Measurements from ENCODE around the gene OTOL1.

Gene OTOL1

DNA sequence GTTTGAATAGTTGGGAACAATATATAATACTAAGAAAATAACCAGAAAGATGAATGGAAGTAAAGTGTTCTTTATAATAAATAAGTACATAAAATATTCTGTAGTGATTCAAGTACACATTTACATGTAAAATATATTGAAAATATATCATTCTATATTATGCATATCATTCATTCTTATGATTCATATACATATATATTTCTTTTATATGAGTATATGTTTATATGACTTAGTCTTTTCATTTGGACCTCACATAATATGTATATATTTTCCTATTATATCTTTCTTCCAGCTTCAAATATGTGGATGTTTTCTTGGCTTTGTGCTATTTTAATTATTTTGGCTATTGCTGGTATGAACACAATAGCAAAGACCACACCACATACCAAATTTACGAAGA is at the start of gene OTOL1:
TSS of gene OTOL1 (plus strand) at position 301 of the 400 bp plus-strand sequence. CDS start at position 301, 0 bp downstream.
- TF ChIP-seq, protein P1, sequence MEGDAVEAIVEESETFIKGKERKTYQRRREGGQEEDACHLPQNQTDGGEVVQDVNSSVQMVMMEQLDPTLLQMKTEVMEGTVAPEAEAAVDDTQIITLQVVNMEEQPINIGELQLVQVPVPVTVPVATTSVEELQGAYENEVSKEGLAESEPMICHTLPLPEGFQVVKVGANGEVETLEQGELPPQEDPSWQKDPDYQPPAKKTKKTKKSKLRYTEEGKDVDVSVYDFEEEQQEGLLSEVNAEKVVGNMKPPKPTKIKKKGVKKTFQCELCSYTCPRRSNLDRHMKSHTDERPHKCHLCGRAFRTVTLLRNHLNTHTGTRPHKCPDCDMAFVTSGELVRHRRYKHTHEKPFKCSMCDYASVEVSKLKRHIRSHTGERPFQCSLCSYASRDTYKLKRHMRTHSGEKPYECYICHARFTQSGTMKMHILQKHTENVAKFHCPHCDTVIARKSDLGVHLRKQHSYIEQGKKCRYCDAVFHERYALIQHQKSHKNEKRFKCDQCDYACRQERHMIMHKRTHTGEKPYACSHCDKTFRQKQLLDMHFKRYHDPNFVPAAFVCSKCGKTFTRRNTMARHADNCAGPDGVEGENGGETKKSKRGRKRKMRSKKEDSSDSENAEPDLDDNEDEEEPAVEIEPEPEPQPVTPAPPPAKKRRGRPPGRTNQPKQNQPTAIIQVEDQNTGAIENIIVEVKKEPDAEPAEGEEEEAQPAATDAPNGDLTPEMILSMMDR (IDR thresholded peaks at IDR 0.05; ENCODE audit: low read length, missing control alignments) = no peak
- no peak for DNase-seq (ENCODE audit: low read depth)
- H3K4me3 ChIP-seq (replicated peaks; ENCODE audit: low read depth, low read length) = no peak within 1 kb of the TSS

DNA sequence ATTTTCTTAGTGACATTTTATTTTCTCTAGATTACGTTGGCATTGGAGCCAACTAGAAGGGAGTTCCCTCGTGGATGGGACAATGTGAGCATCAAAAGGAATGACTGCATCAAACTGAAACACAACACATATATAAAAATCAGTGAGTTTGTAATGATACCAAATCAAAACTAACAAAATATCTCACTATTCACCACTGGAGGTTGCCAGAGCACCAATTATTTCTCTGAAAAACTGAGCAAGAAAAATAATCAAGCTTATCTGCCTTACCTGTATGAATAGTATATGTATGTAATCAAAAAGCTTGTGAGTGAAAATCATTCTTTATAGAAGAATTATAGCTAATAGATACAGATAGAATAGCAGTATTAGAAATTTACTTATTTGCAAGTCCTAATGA is 46.8 kb upstream of the OTOL1 start:
- TF ChIP-seq, protein P1 (IDR thresholded peaks at IDR 0.05; ENCODE audit: low read length, missing control alignments) = no peak
- H3K4me3 ChIP-seq (replicated peaks; ENCODE audit: low read depth, low read length) = no peak overlapping the region
- no peak for DNase-seq (ENCODE audit: low read depth)

DNA sequence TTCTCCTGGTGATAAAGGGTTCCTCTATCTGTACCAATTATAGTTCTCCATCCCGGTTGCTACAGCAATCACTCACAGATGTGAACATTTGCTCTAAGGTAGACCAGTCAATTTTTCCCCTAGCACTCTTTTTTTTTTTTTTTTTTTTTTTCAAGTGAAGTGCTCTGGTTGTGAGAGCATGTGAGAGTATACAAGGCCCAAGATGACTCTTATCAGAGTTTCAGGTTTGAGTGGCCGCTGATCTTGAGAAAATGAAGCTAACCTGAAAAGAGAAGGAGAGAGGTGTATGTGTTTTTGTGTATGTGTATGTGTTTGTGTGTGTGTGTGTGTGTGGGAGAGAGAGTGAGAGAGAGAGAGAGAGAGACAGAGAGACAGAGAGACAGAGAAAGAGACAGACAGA is 44.4 kb upstream of the OTOL1 start:
- TF ChIP-seq, protein P1 (IDR thresholded peaks at IDR 0.05; ENCODE audit: low read length, missing control alignments) = no peak

GRCh38 chr3:161454615-161455014 is 42.0 kb upstream of the OTOL1 start:
- TF ChIP-seq, protein P1 (IDR thresholded peaks at IDR 0.05; ENCODE audit: low read length, missing control alignments) = no peak
- no peak for DNase-seq (ENCODE audit: low read depth)
- H3K4me3 ChIP-seq (replicated peaks; ENCODE audit: low read depth, low read length) = no peak overlapping the region

More for the DNA sequence above, 44.4 kb upstream of the OTOL1 start:
- no peak overlapping the region for H3K4me3 ChIP-seq (replicated peaks; ENCODE audit: low read depth, low read length)
- DNase-seq (ENCODE audit: low read depth) = no peak

DNA sequence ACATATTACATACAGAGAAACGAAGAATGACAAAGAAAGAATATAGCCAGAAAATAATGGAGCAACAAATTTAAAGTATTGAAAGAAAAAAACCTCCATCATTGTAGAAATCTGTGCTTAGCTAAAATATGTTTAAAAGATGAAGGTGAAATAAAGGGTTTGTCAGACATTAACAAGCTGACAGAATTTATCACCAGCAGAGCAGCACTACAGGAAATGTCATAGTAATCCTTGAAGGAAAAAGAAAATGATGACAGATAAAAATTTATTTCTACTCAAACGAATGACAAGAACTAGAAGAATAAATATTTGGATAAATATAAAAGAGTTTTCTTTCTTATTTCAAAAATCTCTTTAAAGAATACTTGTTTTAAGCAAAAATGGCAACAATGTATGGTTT is 40.6 kb upstream of the OTOL1 start:
- TF ChIP-seq, protein P1 (IDR thresholded peaks at IDR 0.05; ENCODE audit: low read length, missing control alignments) = no peak
- H3K4me3 ChIP-seq (replicated peaks; ENCODE audit: low read depth, low read length) = no peak overlapping the region
- DNase-seq (ENCODE audit: low read depth) = no peak

DNA sequence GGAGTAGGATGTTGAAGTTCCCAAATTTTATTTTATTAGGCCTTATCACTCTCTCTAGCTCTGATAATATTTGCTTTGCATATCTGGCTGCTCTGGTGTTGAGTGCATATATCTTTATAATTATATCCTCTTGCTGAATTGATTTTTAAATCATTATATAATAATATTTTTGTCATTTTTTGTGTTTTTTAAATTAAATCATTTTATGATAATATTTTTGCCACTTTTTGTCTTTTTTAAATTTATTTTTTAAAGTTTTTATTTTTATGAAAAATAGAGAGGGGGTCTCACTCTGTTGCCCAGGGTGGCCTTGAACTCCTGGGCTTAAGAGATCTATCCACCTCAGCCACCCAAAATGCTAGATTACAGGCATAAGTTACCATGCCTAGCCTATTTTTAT is 34.5 kb upstream of the OTOL1 start:
- no peak overlapping the region for H3K4me3 ChIP-seq (replicated peaks; ENCODE audit: low read depth, low read length)
- TF ChIP-seq, protein P1 (IDR thresholded peaks at IDR 0.05; ENCODE audit: low read length, missing control alignments) = no peak
- DNase-seq (ENCODE audit: low read depth) = no peak

- TF ChIP-seq, protein P1 (IDR thresholded peaks at IDR 0.05; ENCODE audit: low read length, missing control alignments) = no peak
- no peak overlapping the region for H3K4me3 ChIP-seq (replicated peaks; ENCODE audit: low read depth, low read length)
- no peak for DNase-seq (ENCODE audit: low read depth)
These were observed 25.4 kb upstream of the OTOL1 start for GRCh38 chr3:161471211-161471610.
